Caco-2 (cell line): ENCODE results near the gene LRRC8A. TPM values are rescaled to one million over a fixed set of nuclear protein-coding genes. Genes with fewer than 3 reads are reported as not detected.

Experiments used
- BruUV-seq: library from RNA; stranded (reverse); fragments of 400-500 nt; replicated peaks from 2 replicates; lab custom pipeline; 2021; lab: Mats Ljungman, UMichigan
- CTCF ChIA-PET: fragments of 300-600 bp; sonication (Branson Sonifier 250); formaldehyde crosslinking; loops from one replicate; lab custom pipeline; 2022; ENCODE audit warnings: antibody characterized with exemption; lab: Charles Lee
- POLR2A ChIA-PET: fragments of 300-600 bp; sonication (Branson Sonifier 250); formaldehyde crosslinking; loops from one replicate; lab custom pipeline; 2022; ENCODE audit warnings: antibody characterized with exemption; lab: Charles Lee
- DNase-seq, 2 experiments: peaks; one replicate each; pipeline versions ENCODE4 v3.0.0 to v3.0.0-alpha.2; 2020 to 2022
- H3K27me3 ChIP-seq: replicated peaks from 2 replicates; pipeline ENCODE4 v1.6.0; 2011; ENCODE audit warnings: low read length; ENCODE audit not compliant: control insufficient read depth, insufficient read depth
- H3K36me3 ChIP-seq: 2 replicates; pipeline ENCODE4 v1.5.1; 2011; ENCODE audit warnings: low read length; ENCODE audit not compliant: control insufficient read depth, insufficient read depth
- H3K4me1 ChIP-seq: fragments of 250-450 bp; sonication (Bioruptor Pico); 2 replicates; pipeline ENCODE4 v1.5.1; 2020; ENCODE audit warnings: mild to moderate bottlenecking
- H3K4me3 ChIP-seq: 2 replicates; pipeline ENCODE4 v1.5.1; 2011; ENCODE audit warnings: low read depth, mild to moderate bottlenecking, control low read depth, low read length
- H3K9me3 ChIP-seq: fragments of 250-450 bp; sonication (Bioruptor Pico); 2 replicates; pipeline ENCODE4 v1.5.1; 2020; ENCODE audit warnings: mild to moderate bottlenecking, moderate library complexity
- H3K27ac Mint-ChIP-seq: one replicate; pipeline ENCODE4 v1.8.0; 2022; ENCODE audit warnings: mixed read lengths; ENCODE audit not compliant: unreplicated experiment
- H3K27me3 Mint-ChIP-seq: one replicate; pipeline ENCODE4 v1.8.0; 2022; ENCODE audit warnings: mixed read lengths; ENCODE audit not compliant: insufficient read depth, unreplicated experiment
- H3K36me3 Mint-ChIP-seq: one replicate; pipeline ENCODE4 v1.8.0; 2022; ENCODE audit warnings: mild to moderate bottlenecking, mixed read lengths; ENCODE audit not compliant: insufficient read depth, unreplicated experiment
- H3K4me1 Mint-ChIP-seq: one replicate; pipeline ENCODE4 v1.8.0; 2022; ENCODE audit warnings: low read depth, mixed read lengths; ENCODE audit not compliant: unreplicated experiment
- H3K4me3 Mint-ChIP-seq: one replicate; pipeline ENCODE4 v1.8.0; 2022; ENCODE audit warnings: mild to moderate bottlenecking, moderate library complexity, mixed read lengths; ENCODE audit not compliant: unreplicated experiment
- H3K9me3 Mint-ChIP-seq: one replicate; pipeline ENCODE4 v1.8.0; 2022; ENCODE audit warnings: mixed read lengths; ENCODE audit not compliant: unreplicated experiment
- intact Hi-C: fragments of 100-400 bp; cut with micrococcal nuclease; formaldehyde crosslinking; loops from one replicate; pipeline ENCODE4 v1.10.0; 2022; ENCODE audit not compliant: unreplicated experiment
- total RNA-seq: library from RNA; stranded (reverse); gene quantifications from 2 replicates; pipeline ENCODE4 v1.2.3, GENCODE V29; 2022
- TF ChIP-seq, protein P1 (sequence below), 2 experiments: fragments of 200-600 bp in 1 of 2; IDR thresholded peaks; 1 replicate in 1 of 2; 2 replicates in 1 of 2; pipeline versions ENCODE4 v1.5.1 to v1.8.0; 2011 to 2022; ENCODE audit warnings: antibody characterized with exemption in 1 of 2, control low read depth in 1 of 2, inconsistent platforms in 1 of 2, low read depth in 1 of 2, low read length in 1 of 2, mild to moderate bottlenecking in 1 of 2, moderate library complexity in 1 of 2; ENCODE audit not compliant: insufficient read depth in 1 of 2, severe bottlenecking in 1 of 2, unreplicated experiment in 1 of 2

Gene LRRC8A
- total RNA-seq, 1 experiment from 2014 or later = 21.9 TPM

DNA sequence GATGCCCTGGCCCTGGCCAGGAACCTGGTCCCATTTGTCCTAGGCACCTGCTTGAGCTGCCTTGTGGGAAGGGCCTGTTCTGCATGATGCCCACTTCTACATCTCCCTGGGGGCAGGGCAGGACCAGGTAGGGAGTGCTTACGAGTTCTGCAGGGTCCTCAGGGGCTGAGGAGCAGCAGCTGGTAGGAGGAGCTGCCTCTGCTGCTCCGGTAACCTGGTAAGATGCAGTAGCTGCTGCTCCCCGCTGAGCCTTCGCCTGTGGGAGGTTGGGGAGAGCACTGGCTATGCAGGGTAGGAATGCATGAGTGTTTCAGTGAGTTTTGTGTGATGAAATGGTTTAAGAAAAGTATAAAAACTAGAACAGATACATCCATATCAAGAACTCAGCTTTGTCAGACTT is 13.6 kb downstream of the LRRC8A start:
- Mint-ChIP-seq H3K27me3 (no peaks in the 10 kb centered on the region), H3K4me3 (no peak overlapping the region), H3K4me1 (no peaks in the 10 kb centered on the region), H3K9me3 (no peaks in the 10 kb centered on the region), H3K36me3 (peaks cover 26% of the 10 kb centered on the region), H3K27ac (no peak overlapping the region)
- no peaks in the 10 kb centered on the region for H3K9me3 ChIP-seq
- intact Hi-C loops = no loop called here
- no peaks in the 10 kb centered on the region for H3K4me1 ChIP-seq
- TF ChIP-seq, protein P1, sequence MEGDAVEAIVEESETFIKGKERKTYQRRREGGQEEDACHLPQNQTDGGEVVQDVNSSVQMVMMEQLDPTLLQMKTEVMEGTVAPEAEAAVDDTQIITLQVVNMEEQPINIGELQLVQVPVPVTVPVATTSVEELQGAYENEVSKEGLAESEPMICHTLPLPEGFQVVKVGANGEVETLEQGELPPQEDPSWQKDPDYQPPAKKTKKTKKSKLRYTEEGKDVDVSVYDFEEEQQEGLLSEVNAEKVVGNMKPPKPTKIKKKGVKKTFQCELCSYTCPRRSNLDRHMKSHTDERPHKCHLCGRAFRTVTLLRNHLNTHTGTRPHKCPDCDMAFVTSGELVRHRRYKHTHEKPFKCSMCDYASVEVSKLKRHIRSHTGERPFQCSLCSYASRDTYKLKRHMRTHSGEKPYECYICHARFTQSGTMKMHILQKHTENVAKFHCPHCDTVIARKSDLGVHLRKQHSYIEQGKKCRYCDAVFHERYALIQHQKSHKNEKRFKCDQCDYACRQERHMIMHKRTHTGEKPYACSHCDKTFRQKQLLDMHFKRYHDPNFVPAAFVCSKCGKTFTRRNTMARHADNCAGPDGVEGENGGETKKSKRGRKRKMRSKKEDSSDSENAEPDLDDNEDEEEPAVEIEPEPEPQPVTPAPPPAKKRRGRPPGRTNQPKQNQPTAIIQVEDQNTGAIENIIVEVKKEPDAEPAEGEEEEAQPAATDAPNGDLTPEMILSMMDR (IDR thresholded peaks at IDR 0.05; ENCODE audit: insufficient read depth in 1 of 2, low read depth in 1 of 2, low read length in 1 of 2, severe bottlenecking in 1 of 2, unreplicated experiment in 1 of 2) = no peak
- ChIA-PET POLR2A (no interaction called here), CTCF (interaction anchor here (0.6 kb wide), 1 partner anchor 259 kb away, joined by 3 read pairs; no protein-coding TSS in a partner anchor)
- no TSS peak for BruUV-seq
- no peaks in the 10 kb centered on the region; the same call in 1 of the 2 replicates for H3K36me3 ChIP-seq
- no peak overlapping the region for H3K4me3 ChIP-seq
- no peaks in the 10 kb centered on the region for H3K27me3 ChIP-seq
- no peak for DNase-seq

DNA sequence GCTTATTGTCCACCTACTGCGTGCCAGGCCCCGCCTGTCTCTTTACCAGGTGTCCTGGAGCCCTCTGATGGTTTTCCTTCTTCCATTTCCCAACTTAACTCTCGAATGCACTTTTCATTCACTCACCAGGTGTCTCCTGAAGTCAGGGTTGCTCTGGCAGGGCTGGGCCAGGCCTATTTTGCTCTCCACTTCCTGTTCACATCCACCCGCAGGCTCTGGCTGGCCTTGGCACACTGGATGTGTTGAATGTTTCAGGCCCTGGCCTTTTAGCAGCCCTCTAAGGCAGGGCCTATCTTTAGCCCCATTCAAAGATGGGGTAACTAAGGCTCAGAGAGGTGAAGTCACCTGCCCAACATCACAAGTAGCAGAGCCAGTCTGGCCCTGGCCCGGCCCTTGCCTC is 16.4 kb downstream of the LRRC8A start:
- Histone ChIP-seq H3K4me3 (no peak overlapping the region), H3K4me1 (no peaks in the 10 kb centered on the region), H3K9me3 (no peaks in the 10 kb centered on the region), H3K36me3 (no peaks in the 10 kb centered on the region; the same call in 1 of the 2 replicates), H3K27me3 (no peaks in the 10 kb centered on the region)
- Mint-ChIP-seq H3K27me3 (no peaks in the 10 kb centered on the region), H3K4me3 (no peak overlapping the region), H3K27ac (no peak overlapping the region), H3K36me3 (peaks cover 24% of the 10 kb centered on the region), H3K4me1 (no peaks in the 10 kb centered on the region), H3K9me3 (no peaks in the 10 kb centered on the region)
- CTCF ChIA-PET = no interaction called here
- intact Hi-C loops = no loop called here
- no peak for DNase-seq
- TF ChIP-seq, protein P1 (IDR thresholded peaks at IDR 0.05; ENCODE audit: insufficient read depth in 1 of 2, low read depth in 1 of 2, low read length in 1 of 2, severe bottlenecking in 1 of 2, unreplicated experiment in 1 of 2) = no peak
- POLR2A ChIA-PET = no interaction called here
- no TSS peak for BruUV-seq

DNA sequence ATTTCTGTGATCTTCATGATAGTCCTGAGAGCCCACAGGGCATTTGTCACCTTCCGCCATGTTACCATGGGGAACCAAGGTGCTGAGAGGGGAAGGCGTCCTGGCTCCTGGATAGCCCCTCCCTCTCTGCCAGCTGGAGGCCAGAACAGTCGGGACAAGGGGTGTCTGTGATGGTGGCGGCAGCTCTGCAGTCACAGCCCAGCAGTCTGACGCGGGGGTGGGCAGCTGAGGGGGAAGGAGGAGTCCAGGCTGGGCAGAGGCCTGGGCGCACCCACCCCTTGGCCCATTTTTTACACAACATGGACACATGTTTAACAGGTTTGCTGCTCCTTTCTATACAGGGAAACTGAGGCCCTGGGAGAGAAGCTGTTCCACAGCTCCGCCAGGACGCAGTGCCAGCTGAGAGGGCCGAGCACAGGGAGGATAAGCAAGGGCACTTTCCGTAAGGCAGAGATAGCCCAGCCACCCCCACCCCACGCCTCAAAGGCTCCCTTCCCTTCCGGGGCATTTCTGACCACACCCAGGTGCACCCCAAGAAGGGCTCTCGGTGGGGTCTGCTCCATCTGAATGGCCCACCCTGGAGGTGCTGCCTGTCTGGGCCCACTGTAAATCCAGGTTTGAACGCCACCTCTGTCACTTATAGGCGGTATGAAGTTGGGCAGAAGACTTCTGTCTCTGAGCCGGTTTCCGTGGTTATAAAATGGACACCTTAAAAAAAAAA is 17.1 kb downstream of the LRRC8A start:
- H3K27me3 Mint-ChIP-seq = no peaks in the 10 kb centered on the region
- Histone ChIP-seq H3K9me3 (no peaks in the 10 kb centered on the region), H3K4me3 (no peak overlapping the region), H3K4me1 (no peaks in the 10 kb centered on the region), H3K27me3 (no peaks in the 10 kb centered on the region), H3K36me3 (no peaks in the 10 kb centered on the region)
- DNase-seq = no peak
- no peaks in the 10 kb centered on the region for H3K9me3 Mint-ChIP-seq
- POLR2A ChIA-PET = no interaction called here
- no peak overlapping the region for H3K27ac Mint-ChIP-seq
- no TSS peak for BruUV-seq
- CTCF ChIA-PET = no interaction called here
- H3K4me3 Mint-ChIP-seq = no peak overlapping the region
- H3K4me1 Mint-ChIP-seq = no peaks in the 10 kb centered on the region
- TF ChIP-seq, protein P1 (IDR thresholded peaks at IDR 0.05; ENCODE audit: insufficient read depth in 1 of 2, low read depth in 1 of 2, low read length in 1 of 2, severe bottlenecking in 1 of 2, unreplicated experiment in 1 of 2) = no peak
- H3K36me3 Mint-ChIP-seq = peaks cover 24% of the 10 kb centered on the region
- intact Hi-C loops = no loop called here
